Measurements from ENCODE around the gene FMR1. TPM values are rescaled to one million over a fixed set of nuclear protein-coding genes. Genes with fewer than 3 reads are reported as not detected.

Gene FMR1
- total and polyA plus RNA-seq, 3 donors from 2014 or later, result 30.0 to 49.9 (median 45.4) TPM

DNA sequence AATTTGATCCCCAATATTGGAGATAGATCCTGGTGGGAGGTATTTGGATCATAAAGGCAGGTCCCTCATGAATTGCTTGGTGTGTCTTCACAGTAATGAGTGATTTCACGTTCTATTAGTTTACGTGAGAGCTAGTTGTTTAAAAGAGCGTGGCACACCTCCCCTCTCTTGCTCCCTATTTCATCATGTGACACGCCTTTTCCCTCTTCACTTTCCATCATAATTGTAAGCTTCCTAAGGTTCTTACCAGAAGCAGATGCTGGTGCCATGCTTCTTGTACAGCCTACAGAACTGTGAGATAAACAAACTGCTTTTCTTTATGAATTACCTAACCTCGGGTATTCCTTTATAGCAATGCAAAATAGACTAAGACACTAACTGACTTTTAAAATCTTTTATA is 34.0 kb upstream of the FMR1 start:
- TF ChIP-seq CTCF (IDR thresholded peaks at IDR 0.05) (no peak), POLR2A (IDR thresholded peaks at IDR 0.05) (no peak)
- no peak overlapping the region for H3K4me3 ChIP-seq
- DNase-seq, result no peak
- H3K36me3 ChIP-seq (ENCODE audit: low read depth, missing control alignments), result no peaks in the 10 kb centered on the region
- WGBS, 2 donors, result 93 to 98% methylated on average over 5 of the region's 5 CpGs
- H3K4me1 ChIP-seq, result no peaks in the 10 kb centered on the region
- H3K27me3 ChIP-seq, result no peaks in the 10 kb centered on the region
- no peaks in the 10 kb centered on the region for H3K9me3 ChIP-seq
- no peak overlapping the region for H3K27ac ChIP-seq
- intact Hi-C loops (cut with DNase I; ENCODE audit: low total_unique reads), result no loop called here

DNA sequence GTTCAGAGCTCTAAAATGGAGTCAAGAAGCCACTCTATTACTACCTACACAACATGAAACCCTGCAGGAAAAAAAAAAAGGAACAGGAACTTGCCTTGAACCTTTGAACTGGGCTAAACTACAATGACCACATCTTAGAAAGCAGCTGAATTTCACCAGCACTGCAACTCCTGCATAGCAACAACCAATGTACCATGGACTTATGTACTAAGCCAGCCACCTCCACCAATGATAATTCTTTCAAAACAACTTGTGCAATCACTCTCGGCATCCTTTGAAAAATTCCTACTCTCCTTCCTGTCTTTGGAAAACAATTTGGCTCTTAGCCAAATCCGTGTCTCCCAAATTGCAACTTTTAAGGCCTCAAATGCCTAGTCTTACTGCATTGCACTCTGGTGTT is 26.8 kb upstream of the FMR1 start:
- DNase-seq, result no peak
- 9 to 18% methylated on average over 2 of the region's 2 CpGs for WGBS, 2 donors
- TF ChIP-seq CTCF (IDR thresholded peaks at IDR 0.05), result no peak
- no peak for TF ChIP-seq POLR2A (IDR thresholded peaks at IDR 0.05)

DNA sequence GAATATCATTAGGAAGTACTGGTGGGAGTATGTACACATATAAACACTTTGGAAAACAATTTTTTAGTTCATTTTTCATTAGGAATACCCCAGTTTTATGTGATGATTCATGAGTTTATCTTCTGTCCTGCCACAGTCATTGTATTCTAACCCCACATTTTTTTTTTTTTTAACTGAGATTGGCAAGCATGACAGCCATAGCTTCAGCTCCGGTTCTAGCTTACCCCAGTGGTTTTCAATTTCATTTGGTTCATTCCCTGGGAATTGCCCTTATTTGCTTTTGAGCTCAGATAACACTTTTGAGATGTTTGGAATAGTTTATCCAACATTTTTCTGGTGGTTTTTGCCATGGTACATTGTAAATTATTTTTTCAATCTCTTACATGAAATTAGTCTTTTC is 21.0 kb upstream of the FMR1 start:
- Histone ChIP-seq H3K27ac (no peak overlapping the region), H3K27me3 (no peaks in the 10 kb centered on the region), H3K4me1 (no peaks in the 10 kb centered on the region), H3K9me3 (no peaks in the 10 kb centered on the region), H3K4me3 (no peak overlapping the region), H3K36me3 (ENCODE audit: low read depth, missing control alignments) (no peaks in the 10 kb centered on the region)
- WGBS, 2 donors, result 56 to 83% methylated on average over 1 of the region's 1 CpG
- DNase-seq, result no peak
- TF ChIP-seq CTCF (IDR thresholded peaks at IDR 0.05) (no peak), POLR2A (IDR thresholded peaks at IDR 0.05) (no peak)
- intact Hi-C loops (cut with DNase I; ENCODE audit: low total_unique reads), result no loop called here

More for the DNA sequence above, 26.8 kb upstream of the FMR1 start:
- no peaks in the 10 kb centered on the region for H3K9me3 ChIP-seq
- intact Hi-C loops (cut with DNase I; ENCODE audit: low total_unique reads), result no loop called here
- no peaks in the 10 kb centered on the region for H3K4me1 ChIP-seq
- no peak overlapping the region for H3K27ac ChIP-seq
- no peaks in the 10 kb centered on the region for H3K27me3 ChIP-seq
- no peak overlapping the region for H3K4me3 ChIP-seq
- H3K36me3 ChIP-seq (ENCODE audit: low read depth, missing control alignments), result no peaks in the 10 kb centered on the region

GRCh38 chrX:147891896-147892295 is 19.8 kb upstream of the FMR1 start:
- no peaks in the 10 kb centered on the region for H3K27me3 ChIP-seq
- no peak for DNase-seq
- no peak overlapping the region for H3K27ac ChIP-seq
- H3K9me3 ChIP-seq, result no peaks in the 10 kb centered on the region
- no peak for TF ChIP-seq CTCF (IDR thresholded peaks at IDR 0.05)
- TF ChIP-seq POLR2A (IDR thresholded peaks at IDR 0.05), result no peak
- no peaks in the 10 kb centered on the region for H3K4me1 ChIP-seq
- no peaks in the 10 kb centered on the region for H3K36me3 ChIP-seq (ENCODE audit: low read depth, missing control alignments)
- intact Hi-C loops (cut with DNase I; ENCODE audit: low total_unique reads), result no loop called here
- WGBS, 2 donors, result 68 to 75% methylated on average over 1 of the region's 1 CpG
- H3K4me3 ChIP-seq, result no peak overlapping the region

DNA sequence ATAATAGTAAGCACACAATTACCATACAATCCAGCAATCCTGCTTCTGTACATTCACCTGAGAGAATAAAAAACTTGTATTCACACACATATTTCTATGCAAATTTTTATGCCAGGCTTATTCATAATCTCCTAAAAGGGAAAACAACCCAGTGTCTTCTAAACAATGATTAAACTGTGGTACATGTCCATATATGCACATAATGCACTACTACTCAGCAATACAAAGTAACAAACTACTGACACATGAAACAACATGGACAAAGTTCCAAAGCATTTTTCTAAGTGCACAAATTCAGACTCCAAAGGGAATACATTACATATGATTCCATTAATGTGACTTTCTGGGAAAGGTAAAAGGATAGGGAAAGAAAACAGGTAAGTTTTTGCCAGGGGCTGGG is 18.0 kb upstream of the FMR1 start:
- H3K4me1 ChIP-seq, result no peaks in the 10 kb centered on the region
- no peaks in the 10 kb centered on the region for H3K9me3 ChIP-seq
- H3K4me3 ChIP-seq, result no peak overlapping the region
- TF ChIP-seq CTCF (IDR thresholded peaks at IDR 0.05) (no peak), POLR2A (IDR thresholded peaks at IDR 0.05) (no peak)
- no peak overlapping the region for H3K27ac ChIP-seq
- no peaks in the 10 kb centered on the region for H3K36me3 ChIP-seq (ENCODE audit: low read depth, missing control alignments)
- intact Hi-C loops (cut with DNase I; ENCODE audit: low total_unique reads), result no loop called here
- DNase-seq, result no peak
- H3K27me3 ChIP-seq, result no peaks in the 10 kb centered on the region

Measured in testis (tissue), 3 donors.